Activated CD4-positive, alpha-beta memory T cell treated with anti-CD3 and anti-CD28 coated beads for 36 hours (primary cell): ENCODE results near the gene SERPINA10. TPM values are rescaled to one million over a fixed set of nuclear protein-coding genes. Genes with fewer than 3 reads are reported as not detected.
"Not testable (repeated sequence)": the region's sequence is repeated elsewhere in the genome, so short reads cannot be mapped to it uniquely, and the experiment has no call there.

Source experiments
- CTCF ChIA-PET: fragments of 350-600 bp; sonication (Branson Sonifier 250); formaldehyde crosslinking; loops from one replicate; lab custom pipeline; 2021; ENCODE audit warnings: antibody characterized with exemption, inconsistent platforms; lab: Charles Lee
- POLR2A ChIA-PET: fragments of 350-600 bp; sonication (Branson Sonifier 250); formaldehyde crosslinking; loops from one replicate; lab custom pipeline; 2021; ENCODE audit warnings: antibody characterized with exemption; lab: Charles Lee
- DNase-seq: peaks from one replicate; pipeline ENCODE4 v3.0.0-alpha.2; 2020
- H3K27ac Mint-ChIP-seq: one replicate; pipeline ENCODE4 v1.8.0; 2021; ENCODE audit warnings: mixed read lengths
- H3K27me3 Mint-ChIP-seq: one replicate; pipeline ENCODE4 v1.8.0; 2021; ENCODE audit warnings: mixed read lengths
- H3K36me3 Mint-ChIP-seq: one replicate; pipeline ENCODE4 v1.8.0; 2021; ENCODE audit warnings: mixed read lengths
- H3K4me1 Mint-ChIP-seq: one replicate; pipeline ENCODE4 v1.8.0; 2021; ENCODE audit warnings: low read depth, mixed read lengths
- H3K4me3 Mint-ChIP-seq: one replicate; pipeline ENCODE4 v1.8.0; 2021; ENCODE audit warnings: mild to moderate bottlenecking, mixed read lengths
- H3K9me3 Mint-ChIP-seq: one replicate; pipeline ENCODE4 v1.8.0; 2021; ENCODE audit warnings: mixed read lengths
- intact Hi-C: fragments of 100-400 bp; cut with micrococcal nuclease; formaldehyde crosslinking; loops from one replicate; pipeline ENCODE4 v1.15.1; 2023
- total RNA-seq, 2 experiments: library from RNA; stranded (reverse); gene quantifications; one replicate each; pipeline ENCODE4 v1.2.3, GENCODE V29; 2021

The SERPINA10 gene
- total RNA-seq, 2 experiments from 2014 or later = not detected

DNA sequence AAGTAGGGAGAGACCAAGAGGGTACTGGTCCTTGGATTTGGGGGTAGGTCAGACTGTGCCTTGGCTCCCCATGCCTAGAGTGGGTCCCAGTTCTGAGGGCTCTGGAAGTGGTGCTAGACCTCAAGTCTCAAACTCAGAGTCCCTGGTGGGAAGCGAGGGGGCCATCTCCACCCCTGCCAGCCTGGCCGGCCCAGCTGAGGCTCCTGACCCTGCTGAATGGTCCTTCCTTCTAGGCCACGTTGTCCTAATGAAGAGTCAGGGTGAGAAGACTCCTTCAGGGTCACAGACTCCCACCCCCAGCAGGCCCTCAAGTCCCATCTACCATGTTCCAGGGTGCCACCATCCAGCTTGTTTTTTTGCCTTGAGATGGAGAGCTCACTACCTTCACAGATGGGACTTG lies 17.2 kb upstream of the SERPINA10 start:
- intact Hi-C loops = no loop called here
- no peak for DNase-seq
- Mint-ChIP-seq H3K27ac (no peak overlapping the region), H3K27me3 (peaks cover 7% of the 10 kb centered on the region), H3K9me3 (peaks cover 17% of the 10 kb centered on the region), H3K36me3 (no peaks in the 10 kb centered on the region), H3K4me3 (no peak overlapping the region), H3K4me1 (no peaks in the 10 kb centered on the region)
- CTCF ChIA-PET = no interaction called here
- POLR2A ChIA-PET = no interaction called here

DNA sequence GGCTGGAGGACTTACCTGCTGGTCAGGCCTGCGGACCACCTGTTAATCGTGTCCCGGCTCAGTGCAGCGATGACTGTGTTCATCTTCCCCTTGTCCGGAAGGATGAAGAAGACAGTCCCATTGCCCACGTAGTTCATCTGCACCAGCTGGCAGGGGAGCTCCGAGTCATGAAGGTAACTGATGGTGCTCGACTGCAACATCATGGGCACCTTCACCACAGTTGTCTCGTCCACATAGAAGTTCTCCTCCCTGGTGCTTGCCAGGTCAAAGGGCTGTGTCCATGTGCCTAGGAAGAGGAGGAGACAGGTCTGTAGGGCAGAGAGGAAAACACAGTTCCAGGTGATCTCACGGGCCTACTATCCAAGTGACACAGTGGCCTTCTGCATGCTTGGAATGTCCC lies 16.7 kb upstream of the SERPINA10 start:
- intact Hi-C loops = loop anchor here (10.0 kb wide), 1 partner anchor 175 kb away; no protein-coding TSS in a partner anchor
- ChIA-PET POLR2A (no interaction called here), CTCF (no interaction called here)
- Mint-ChIP-seq H3K27me3 (peaks cover 7% of the 10 kb centered on the region), H3K4me3 (no peak overlapping the region), H3K36me3 (no peaks in the 10 kb centered on the region), H3K4me1 (no peaks in the 10 kb centered on the region), H3K27ac (no peak overlapping the region), H3K9me3 (peaks cover 17% of the 10 kb centered on the region)
- DNase-seq = no peak

DNA sequence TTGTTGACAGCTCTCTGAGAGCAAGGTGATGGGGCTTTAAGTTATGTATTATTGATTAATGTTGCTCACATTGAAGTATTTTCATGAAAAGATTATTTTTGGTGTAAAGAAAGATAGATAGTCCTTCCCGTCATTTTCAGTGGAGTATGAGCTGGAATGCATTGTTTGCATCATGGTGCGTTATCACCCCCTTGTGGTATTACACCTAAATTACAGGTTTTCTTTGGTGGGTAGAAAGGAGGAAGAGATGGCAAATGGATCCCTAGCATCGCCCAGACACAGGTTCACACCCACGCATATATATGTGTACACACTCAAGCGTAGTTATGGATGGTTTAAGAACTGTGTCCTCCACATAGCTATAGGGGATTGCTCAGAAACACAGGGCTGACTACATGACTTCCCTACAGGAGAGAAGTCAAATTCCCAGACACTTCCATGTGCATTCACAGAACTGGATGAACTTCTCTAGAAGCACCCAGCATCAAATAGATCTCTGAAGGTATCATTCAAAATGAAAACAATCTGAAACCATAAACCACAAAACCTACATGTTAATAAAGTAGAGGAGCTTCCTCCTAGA lies 14.4 kb upstream of the SERPINA10 start:
- Mint-ChIP-seq H3K4me1 (no peaks in the 10 kb centered on the region), H3K27me3 (peaks cover 7% of the 10 kb centered on the region), H3K4me3 (no peak overlapping the region), H3K36me3 (no peaks in the 10 kb centered on the region), H3K9me3 (peaks cover 17% of the 10 kb centered on the region), H3K27ac (no peak overlapping the region)
- POLR2A ChIA-PET = no interaction called here
- DNase-seq = no peak
- CTCF ChIA-PET = interaction anchor here (1.4 to 2.5 kb wide), 4 partner anchors 171 to 179 kb away, joined by 3 to 11 read pairs (median 3); no protein-coding TSS in a partner anchor
- intact Hi-C loops = loop anchor here (10.0 kb wide), 1 partner anchor 173 kb away; no protein-coding TSS in a partner anchor

DNA sequence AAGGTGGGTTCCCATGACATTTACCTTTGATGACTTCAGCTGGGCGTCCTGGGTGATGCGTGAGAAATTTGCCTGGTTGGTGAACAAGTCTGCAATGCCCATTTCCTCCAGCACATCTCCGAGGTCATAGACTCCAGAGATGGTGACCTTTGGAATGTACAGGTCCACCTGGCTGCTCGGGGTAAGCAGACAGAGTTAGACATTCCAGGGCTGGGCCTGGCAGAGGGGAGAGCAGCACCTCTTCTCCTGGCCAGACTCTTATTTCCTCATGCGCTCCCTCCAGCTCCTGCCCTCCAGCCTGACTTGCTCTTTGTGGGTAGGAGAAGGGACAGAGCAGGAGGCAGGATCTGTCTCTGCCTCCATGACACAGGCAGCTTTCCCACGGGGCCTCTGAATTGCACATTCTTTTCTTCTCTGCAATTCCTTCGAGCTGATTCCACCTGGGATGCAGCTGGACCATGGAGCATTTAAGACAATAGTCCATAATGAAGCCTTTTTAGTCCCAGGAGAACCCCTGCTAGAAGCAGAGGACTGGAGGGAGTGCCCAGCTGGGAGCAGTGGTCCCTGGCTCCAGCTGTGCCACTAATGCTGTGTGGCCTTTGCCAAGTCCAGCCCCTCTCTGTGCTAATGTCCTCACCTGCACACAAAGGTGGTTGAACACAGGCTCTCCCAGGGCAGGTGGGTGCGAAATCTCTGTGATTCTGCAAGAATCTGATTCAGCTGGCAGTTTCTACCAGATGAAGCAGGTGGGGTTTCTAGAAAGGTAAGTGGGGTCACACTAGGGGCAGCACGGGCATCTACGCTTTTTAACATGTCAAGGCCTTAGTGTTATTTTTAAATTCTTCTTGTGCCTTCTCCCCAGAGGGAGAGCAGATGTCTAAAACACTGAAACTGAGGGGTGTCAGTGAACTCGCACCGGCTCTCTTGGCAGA lies 13.2 kb upstream of the SERPINA10 start:
- Mint-ChIP-seq H3K27ac (no peak overlapping the region), H3K27me3 (peaks cover 7% of the 10 kb centered on the region), H3K4me1 (no peaks in the 10 kb centered on the region), H3K9me3 (peaks cover 17% of the 10 kb centered on the region), H3K4me3 (no peak overlapping the region), H3K36me3 (no peaks in the 10 kb centered on the region)
- POLR2A ChIA-PET = no interaction called here
- intact Hi-C loops = loop anchor here (10.0 kb wide), 1 partner anchor 172 kb away; no protein-coding TSS in a partner anchor
- CTCF ChIA-PET = interaction anchor here (0.7 to 2.5 kb wide), 4 partner anchors 36 to 176 kb away, joined by 3 to 11 read pairs (median 4); no protein-coding TSS in a partner anchor
- no peak for DNase-seq

DNA sequence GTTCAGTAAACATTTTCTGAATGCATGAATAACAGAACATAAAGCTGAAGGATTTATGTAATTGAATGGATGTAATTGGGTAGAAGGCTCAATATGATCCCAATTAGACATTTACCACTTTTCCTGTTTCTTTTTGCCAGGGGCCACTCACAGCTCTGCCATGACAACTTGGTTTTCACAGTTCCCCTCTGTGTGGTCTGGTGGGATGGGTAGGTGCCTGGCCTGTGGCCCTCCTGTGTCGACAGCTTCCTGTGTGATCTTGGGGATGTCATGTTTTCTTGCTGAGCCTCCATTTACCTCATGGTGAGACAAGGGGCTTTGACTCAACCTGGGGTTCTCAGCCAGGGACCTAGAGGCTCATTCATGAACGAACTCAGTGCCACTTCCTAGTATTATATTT lies 12.6 kb upstream of the SERPINA10 start:
- ChIA-PET CTCF (interaction anchor here (1.5 to 2.5 kb wide), 2 partner anchors 169 to 175 kb away, joined by 4 to 11 read pairs; no protein-coding TSS in a partner anchor), POLR2A (no interaction called here)
- intact Hi-C loops = loop anchor here (10.0 kb wide), 1 partner anchor 171 kb away; no protein-coding TSS in a partner anchor
- Mint-ChIP-seq H3K4me3 (no peak overlapping the region), H3K27me3 (peaks cover 7% of the 10 kb centered on the region), H3K4me1 (no peaks in the 10 kb centered on the region), H3K27ac (no peak overlapping the region), H3K36me3 (no peaks in the 10 kb centered on the region), H3K9me3 (peaks cover 17% of the 10 kb centered on the region)
- DNase-seq = no peak

DNA sequence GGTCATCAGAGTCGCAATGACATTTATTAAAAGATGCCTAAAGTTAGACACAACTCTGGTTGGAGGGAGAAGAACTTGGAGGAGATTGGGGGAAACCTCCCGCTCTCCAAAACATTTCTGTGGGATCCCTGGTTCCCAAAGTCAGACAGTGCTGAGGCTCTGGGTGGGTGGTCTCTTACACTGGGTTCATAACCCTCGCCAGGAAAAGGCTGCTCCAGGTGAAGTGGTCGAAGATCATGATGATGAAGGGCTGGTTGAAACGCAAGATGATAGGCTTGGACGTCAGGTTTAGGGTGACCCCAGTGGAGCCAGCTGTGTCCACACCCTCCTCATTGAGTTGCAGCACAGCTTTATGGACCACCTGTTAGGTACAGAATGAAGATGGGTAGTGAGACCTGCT lies 11.2 kb upstream of the SERPINA10 start:
- H3K9me3 Mint-ChIP-seq = peaks cover 17% of the 10 kb centered on the region
- intact Hi-C loops = loop anchor here (10.0 kb wide), 1 partner anchor 169 kb away; no protein-coding TSS in a partner anchor
- no peak overlapping the region for H3K27ac Mint-ChIP-seq
- no peak overlapping the region for H3K4me3 Mint-ChIP-seq
- H3K27me3 Mint-ChIP-seq = peaks cover 7% of the 10 kb centered on the region
- no peak for DNase-seq
- POLR2A ChIA-PET = no interaction called here
- CTCF ChIA-PET = no interaction called here
- H3K4me1 Mint-ChIP-seq = no peaks in the 10 kb centered on the region
- H3K36me3 Mint-ChIP-seq = no peaks in the 10 kb centered on the region

DNA sequence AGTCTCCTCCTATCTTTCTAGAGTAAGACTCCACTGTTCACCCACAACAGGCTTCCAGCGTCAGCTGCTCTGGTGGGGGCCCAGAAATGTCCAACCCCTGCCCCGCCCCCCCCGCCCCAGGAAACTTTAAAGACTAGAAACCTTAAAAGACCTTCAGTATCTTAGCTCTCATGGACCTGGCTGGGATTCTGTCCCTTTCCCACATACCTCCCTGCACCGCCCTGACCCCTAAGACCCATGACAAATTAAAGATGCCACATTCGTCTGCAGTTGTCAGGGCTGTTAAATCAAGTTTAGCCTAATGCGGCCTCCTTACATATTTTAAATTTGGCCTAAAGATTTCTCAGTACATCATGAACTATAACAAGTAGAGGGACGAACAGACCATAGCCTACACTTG lies 10.0 kb upstream of the SERPINA10 start:
- no peak overlapping the region for H3K4me3 Mint-ChIP-seq
- no peaks in the 10 kb centered on the region for H3K36me3 Mint-ChIP-seq
- intact Hi-C loops = loop anchor here (10.0 kb wide), 1 partner anchor 168 kb away; no protein-coding TSS in a partner anchor
- CTCF ChIA-PET = no interaction called here
- peaks cover 5% of the 10 kb centered on the region for H3K27me3 Mint-ChIP-seq
- POLR2A ChIA-PET = no interaction called here
- no peaks in the 10 kb centered on the region for H3K4me1 Mint-ChIP-seq
- H3K9me3 Mint-ChIP-seq = peaks cover 11% of the 10 kb centered on the region
- no peak for DNase-seq
- no peak overlapping the region for H3K27ac Mint-ChIP-seq

DNA sequence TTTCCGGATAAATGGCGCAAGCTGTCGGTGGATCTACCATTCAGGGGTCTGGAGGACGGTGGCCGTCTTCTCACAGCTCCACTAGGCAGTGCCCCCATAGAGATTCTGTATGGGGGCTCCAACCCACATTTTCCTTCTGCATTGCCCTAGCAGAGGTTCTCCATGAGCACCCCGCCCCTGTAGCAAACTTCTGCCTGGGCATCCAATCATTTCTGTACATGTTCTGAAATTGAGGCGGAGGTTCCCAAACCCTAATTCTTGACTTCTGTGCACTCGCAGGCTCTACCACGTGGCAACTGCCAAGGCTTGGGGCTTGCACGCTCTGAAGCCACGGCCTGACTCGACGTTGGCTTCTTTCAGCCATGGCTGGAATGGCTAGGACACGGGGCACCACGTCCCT lies 5.1 kb upstream of the SERPINA10 start:
- ChIA-PET POLR2A (no interaction called here), CTCF (no interaction called here)
- H3K4me3 Mint-ChIP-seq = no peak overlapping the region
- no peak for DNase-seq
- intact Hi-C loops = no loop called here
- no peak overlapping the region for H3K27ac Mint-ChIP-seq
- peaks cover 11% of the 10 kb centered on the region for H3K9me3 Mint-ChIP-seq
- H3K27me3 Mint-ChIP-seq = peaks cover 6% of the 10 kb centered on the region
- peaks cover 5% of the 10 kb centered on the region for H3K4me1 Mint-ChIP-seq
- H3K36me3 Mint-ChIP-seq = no peaks in the 10 kb centered on the region

DNA sequence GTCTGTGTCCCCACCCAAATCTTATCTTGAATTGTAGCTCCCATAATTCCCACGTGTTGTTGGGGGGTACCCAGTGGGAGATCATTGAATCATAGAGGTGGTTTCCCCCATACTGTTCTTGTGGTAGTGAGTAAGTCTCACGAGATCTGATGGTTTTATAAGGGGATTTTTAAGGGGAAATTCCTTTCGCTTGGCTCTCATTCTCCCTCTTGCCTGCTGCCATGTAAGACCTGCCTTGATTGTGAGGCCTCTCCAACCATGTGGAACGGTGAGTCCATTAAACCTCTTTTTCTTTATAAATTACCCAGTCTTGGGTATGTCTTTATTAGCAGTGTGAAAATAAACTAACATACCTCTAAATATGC lies 3.1 kb upstream of the SERPINA10 start:
- H3K4me1 Mint-ChIP-seq, DNase-seq, CTCF ChIA-PET, POLR2A ChIA-PET, H3K4me3 Mint-ChIP-seq, H3K36me3 Mint-ChIP-seq, H3K27me3 Mint-ChIP-seq, H3K27ac Mint-ChIP-seq, intact Hi-C loops: not testable (repeated sequence)
- peaks cover 11% of the 10 kb centered on the region for H3K9me3 Mint-ChIP-seq

DNA sequence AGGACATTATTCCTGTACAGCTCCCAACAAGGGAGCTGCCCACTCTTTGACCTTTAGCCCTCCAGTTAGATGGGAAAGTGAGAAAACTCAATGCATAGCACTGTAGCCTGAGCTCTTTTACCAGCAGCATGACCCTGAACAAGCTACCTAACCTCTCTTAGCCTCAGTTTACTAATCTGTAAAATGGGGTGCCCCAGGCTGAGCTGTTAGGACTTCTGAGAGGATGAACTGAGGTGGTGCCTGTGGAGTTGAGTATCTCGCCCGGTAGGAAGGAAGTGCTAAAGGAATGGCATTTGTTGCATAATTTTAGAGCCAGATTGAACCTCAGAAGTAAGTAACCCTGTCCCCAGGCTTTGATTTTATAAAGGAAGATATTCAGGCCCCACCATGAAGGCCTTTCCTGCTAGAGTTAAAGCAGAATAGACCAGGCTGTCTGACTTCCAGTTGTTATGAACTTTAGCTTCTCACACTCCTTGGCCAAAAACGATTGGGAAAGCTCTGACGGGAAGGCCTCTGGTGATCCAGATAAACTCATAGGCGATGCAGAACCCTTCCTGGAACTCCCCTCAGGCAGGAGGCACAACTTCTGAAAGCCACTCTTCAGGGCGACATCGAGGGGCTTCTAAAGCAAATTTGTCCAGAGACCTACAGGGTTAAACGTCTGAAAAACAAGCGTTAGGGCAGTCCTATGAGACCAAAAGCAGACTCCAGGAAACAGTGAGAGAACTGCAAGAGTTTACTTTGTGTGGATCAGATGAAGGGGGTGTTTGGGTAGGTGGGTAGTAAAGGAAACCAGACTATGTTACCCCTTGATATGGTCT lies 2.5 kb upstream of the SERPINA10 start:
- ChIA-PET POLR2A (no interaction called here), CTCF (no interaction called here)
- no peak for DNase-seq
- H3K27ac Mint-ChIP-seq = no peak overlapping the region
- H3K4me3 Mint-ChIP-seq = no peak overlapping the region
- peaks cover 5% of the 10 kb centered on the region for H3K4me1 Mint-ChIP-seq
- peaks cover 6% of the 10 kb centered on the region for H3K27me3 Mint-ChIP-seq
- intact Hi-C loops = no loop called here
- no peaks in the 10 kb centered on the region for H3K36me3 Mint-ChIP-seq
- H3K9me3 Mint-ChIP-seq = peaks cover 11% of the 10 kb centered on the region

DNA sequence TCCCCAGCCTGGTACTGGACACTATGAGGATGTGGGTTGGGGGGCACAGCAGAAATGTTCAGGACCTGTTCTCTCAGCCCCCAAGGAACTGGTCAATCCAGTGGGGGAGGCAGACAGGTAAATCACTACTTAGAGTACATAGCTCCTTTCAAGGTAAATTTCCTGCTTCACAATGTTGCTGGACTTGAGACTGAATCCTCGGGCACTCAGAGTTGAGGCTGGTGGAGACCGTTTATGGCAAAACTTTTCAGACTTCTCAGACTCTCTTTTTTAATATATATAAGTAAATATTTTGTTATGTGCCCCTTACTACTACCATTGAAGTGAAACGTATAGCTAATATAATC lies 483 bp upstream of the SERPINA10 start:
- intact Hi-C loops = no loop called here

DNA sequence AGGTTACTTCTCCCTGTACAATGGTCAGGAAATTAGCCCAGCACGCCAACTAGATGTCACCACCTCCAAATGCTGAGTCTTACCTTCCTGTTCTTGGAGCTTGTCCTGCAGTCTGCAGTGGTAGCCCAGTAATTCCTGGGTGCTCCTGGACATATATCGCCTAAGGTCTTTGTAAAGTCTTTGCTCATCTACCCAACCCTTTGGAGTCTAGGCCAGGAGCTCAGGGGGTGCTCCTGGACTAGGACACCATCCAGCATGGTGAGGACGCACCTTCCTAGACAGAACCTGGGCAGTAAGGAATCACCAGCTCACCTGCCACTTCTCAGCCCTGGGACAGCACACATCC lies 569 bp downstream of the SERPINA10 start:
- intact Hi-C loops = no loop called here
- H3K36me3 Mint-ChIP-seq = no peaks in the 10 kb centered on the region
- ChIA-PET CTCF (no interaction called here), POLR2A (no interaction called here)
- peaks cover 2% of the 10 kb centered on the region for H3K27me3 Mint-ChIP-seq
- peaks cover 5% of the 10 kb centered on the region for H3K4me1 Mint-ChIP-seq
- H3K27ac Mint-ChIP-seq = no peak overlapping the region
- H3K9me3 Mint-ChIP-seq = peaks cover 7% of the 10 kb centered on the region
- DNase-seq = no peak
- H3K4me3 Mint-ChIP-seq = no peak overlapping the region

More for the DNA sequence above, 483 bp upstream of the SERPINA10 start:
- Mint-ChIP-seq H3K27ac (no peak overlapping the region), H3K4me3 (no peak overlapping the region), H3K27me3 (peaks cover 6% of the 10 kb centered on the region), H3K4me1 (peaks cover 5% of the 10 kb centered on the region), H3K9me3 (peaks cover 11% of the 10 kb centered on the region), H3K36me3 (no peaks in the 10 kb centered on the region)
- ChIA-PET POLR2A (no interaction called here), CTCF (no interaction called here)
- no peak for DNase-seq
